ENCODE measurements around the gene HADH. TPM values are rescaled to one million over a fixed set of nuclear protein-coding genes. Genes with fewer than 3 reads are reported as not detected.
A peak's percentile ranks its signal among the peaks of the same experiment; 100 is the strongest.

The HADH gene
- total RNA-seq, 1 donor from 2014 or later, result 42.8 TPM

DNA sequence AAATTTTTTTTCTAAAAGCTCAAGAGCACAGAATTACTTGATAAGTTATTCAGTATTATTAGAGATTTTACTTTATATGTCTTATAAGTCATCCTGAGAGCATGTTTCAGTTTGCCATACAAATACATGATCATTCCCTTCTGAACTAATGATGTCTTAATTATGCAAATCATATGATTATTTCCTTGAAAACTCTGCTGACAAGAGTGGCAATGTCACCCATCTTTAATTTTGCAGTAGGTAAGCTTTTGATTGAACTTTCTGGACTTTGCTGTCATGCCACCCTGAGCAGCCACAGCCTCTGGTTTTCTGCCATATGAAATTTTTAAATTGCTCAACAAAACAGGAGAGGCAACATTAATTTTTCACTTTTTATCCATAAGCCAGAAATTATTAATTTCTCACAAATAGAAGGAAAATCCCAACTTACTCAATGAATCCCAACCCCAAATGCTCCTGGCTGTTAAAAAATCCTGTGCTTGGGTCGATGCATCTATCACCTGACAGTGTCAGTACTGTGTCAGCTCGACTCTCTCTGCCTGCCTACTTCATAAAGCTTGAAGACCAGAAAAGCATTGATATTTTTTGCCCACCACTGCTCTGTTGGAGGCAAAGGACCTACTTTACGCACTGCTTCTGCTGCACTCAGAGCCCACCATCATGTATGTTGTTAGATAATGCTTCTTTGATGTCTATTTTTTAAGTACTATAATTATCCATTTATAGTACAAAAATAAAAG is 11.6 kb upstream of the HADH start:
- no peaks in the 10 kb centered on the region for H3K36me3 Mint-ChIP-seq (ENCODE audit: low read depth)
- intact Hi-C loops (cut with micrococcal nuclease), result no loop called here
- H3K27ac Mint-ChIP-seq, result no peak overlapping the region
- no peak for DNase-seq (ENCODE audit: low spot score)
- H3K27me3 Mint-ChIP-seq (ENCODE audit: low read depth), result peaks cover 2% of the 10 kb centered on the region
- H3K9me3 Mint-ChIP-seq, result peaks cover 23% of the 10 kb centered on the region
- H3K4me3 Mint-ChIP-seq (ENCODE audit: low read depth), result no peak overlapping the region
- no peaks in the 10 kb centered on the region for H3K4me1 Mint-ChIP-seq (ENCODE audit: low read depth)

DNA sequence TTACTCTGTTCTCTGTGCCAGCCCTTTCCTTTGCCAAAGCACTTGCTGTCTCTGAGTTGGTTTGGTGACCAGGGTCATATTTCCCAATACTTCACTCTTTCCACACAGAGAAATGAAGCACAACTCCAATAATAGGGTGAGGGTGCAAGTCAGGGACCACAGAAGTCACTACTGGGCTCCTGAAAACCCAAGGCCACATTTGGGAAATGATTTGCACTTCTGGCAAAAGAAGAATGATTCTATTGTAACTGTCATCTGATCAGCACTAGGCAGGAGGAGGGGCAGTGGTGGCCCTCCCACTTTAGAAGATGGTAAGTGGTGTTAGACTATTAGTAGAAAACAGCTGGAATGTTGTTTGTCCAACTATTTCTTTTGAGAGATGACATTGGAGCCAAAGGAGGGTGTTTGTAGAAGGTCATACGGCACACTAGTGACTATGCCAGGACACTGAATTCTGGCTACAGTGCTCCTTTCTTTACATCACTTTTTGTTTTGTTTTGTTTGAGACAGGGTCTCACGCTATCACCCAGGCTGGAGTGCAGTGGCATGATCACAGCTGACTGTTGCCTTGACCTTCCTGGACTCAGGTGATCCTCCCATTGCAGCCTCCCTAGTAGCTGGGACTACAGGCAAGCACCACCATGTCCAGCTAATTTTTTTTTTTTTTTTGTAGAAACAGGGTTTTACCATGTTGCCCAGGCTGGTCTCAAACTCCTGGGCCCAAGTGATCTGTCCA is 10.8 kb upstream of the HADH start:
- DNase-seq (ENCODE audit: low spot score), result no peak
- no peak overlapping the region for H3K27ac Mint-ChIP-seq
- H3K9me3 Mint-ChIP-seq, result peaks cover 23% of the 10 kb centered on the region
- peaks cover 2% of the 10 kb centered on the region for H3K27me3 Mint-ChIP-seq (ENCODE audit: low read depth)
- H3K4me1 Mint-ChIP-seq (ENCODE audit: low read depth), result no peaks in the 10 kb centered on the region
- H3K4me3 Mint-ChIP-seq (ENCODE audit: low read depth), result no peak overlapping the region
- intact Hi-C loops (cut with micrococcal nuclease), result no loop called here
- no peaks in the 10 kb centered on the region for H3K36me3 Mint-ChIP-seq (ENCODE audit: low read depth)

DNA sequence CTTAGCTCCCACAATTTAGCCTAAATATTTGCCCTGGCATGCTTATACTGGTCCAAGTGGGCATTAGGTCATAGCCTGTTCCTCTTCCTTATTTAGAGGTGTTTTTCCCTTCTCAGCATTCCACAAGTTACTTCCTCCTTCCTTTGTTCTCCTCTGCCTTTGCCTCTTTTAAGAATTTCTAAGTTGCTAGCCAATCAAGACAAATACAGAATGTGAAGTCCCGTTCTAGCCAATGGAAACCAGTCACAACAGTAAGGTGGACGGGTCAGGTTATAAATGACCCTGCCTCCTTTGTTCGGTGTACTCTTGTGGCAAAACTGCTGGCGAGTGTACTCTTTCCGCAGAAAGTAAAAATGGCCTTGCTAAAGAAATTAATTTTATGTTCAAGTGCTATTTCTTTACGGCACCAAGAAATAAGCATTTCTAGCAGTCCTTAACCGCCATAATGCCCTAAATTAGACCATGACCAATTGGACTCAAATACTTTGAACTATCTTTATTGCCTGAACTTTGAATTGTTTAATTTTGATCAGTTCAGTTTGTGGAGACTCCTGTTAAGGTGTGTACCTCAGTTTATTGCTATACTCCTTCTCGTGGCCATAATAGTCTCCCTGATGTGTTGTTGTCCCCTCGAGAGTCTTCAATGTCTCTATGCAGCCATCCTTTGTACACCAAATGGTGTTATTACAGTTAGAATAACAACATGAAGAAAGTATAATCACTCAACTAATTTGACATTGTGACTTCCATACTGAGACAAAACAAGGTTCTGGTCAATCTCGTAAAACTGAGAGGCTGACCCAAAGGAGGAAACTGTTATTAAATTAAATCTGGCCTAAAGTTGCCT is 1.6 kb upstream of the HADH start:
- intact Hi-C loops (cut with micrococcal nuclease), result loop anchor here (2.0 to 5.0 kb wide), 2 partner anchors 56 to 179 kb away; partner anchors contain the start of gene CYP2U1
- Mint-ChIP-seq H3K4me1 (ENCODE audit: low read depth) (peaks cover 25% of the 10 kb centered on the region), H3K27ac (no peak overlapping the region)

DNA sequence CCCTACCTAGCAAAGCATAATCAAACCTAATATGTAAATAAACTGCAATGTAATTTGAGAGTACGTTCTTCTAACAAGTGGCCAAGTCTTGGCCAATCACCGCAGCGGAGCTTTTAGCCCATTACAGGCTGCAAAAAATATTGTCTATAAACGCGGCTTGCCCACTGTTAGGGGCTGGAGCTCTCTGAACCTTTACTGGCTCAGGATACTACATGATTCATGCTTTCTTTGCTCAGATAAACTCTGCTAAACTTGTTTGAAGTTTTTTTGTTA is 990 bp upstream of the HADH start:
- H3K27ac Mint-ChIP-seq, result no peak overlapping the region
- no peak overlapping the region for H3K4me3 Mint-ChIP-seq (ENCODE audit: low read depth)
- intact Hi-C loops (cut with micrococcal nuclease), result loop anchor here (1.0 to 5.0 kb wide), 3 partner anchors 56 to 268 kb away; partner anchors contain the start of genes CYP2U1 and PAPSS1
- H3K9me3 Mint-ChIP-seq, result no peaks in the 10 kb centered on the region
- DNase-seq (ENCODE audit: low spot score), result no peak
- H3K27me3 Mint-ChIP-seq (ENCODE audit: low read depth), result no peaks in the 10 kb centered on the region
- H3K4me1 Mint-ChIP-seq (ENCODE audit: low read depth), result peaks cover 28% of the 10 kb centered on the region
- H3K36me3 Mint-ChIP-seq (ENCODE audit: low read depth), result peaks cover 10% of the 10 kb centered on the region

More for the DNA sequence above, 1.6 kb upstream of the HADH start:
- H3K36me3 Mint-ChIP-seq (ENCODE audit: low read depth), result peaks cover 8% of the 10 kb centered on the region
- H3K9me3 Mint-ChIP-seq, result no peaks in the 10 kb centered on the region
- DNase-seq (ENCODE audit: low spot score), result no peak
- no peak overlapping the region for H3K4me3 Mint-ChIP-seq (ENCODE audit: low read depth)
- no peaks in the 10 kb centered on the region for H3K27me3 Mint-ChIP-seq (ENCODE audit: low read depth)

DNA sequence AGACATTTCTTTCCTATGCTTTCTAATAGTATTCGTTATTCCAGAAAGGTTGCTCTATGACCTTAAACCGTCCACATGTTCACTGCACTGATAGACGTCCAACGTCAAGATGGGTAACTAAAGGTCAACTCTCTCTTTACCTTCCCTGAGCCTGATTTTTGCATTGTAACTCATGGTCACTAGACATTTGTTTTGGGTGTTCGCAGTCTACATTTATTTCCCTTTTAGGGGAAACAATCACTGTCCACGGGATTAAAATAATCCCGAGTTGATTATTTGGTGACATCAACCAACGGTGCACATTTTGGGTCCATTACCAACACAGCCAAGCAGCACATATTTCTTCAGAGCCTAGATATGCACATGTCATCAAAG is 540 bp upstream of the HADH start:
- Mint-ChIP-seq H3K27ac (peak overlapping the region; percentile 86), H3K27me3 (ENCODE audit: low read depth) (no peaks in the 10 kb centered on the region), H3K9me3 (no peaks in the 10 kb centered on the region), H3K4me3 (ENCODE audit: low read depth) (peak overlapping the region; percentile 95), H3K4me1 (ENCODE audit: low read depth) (peaks cover 30% of the 10 kb centered on the region), H3K36me3 (ENCODE audit: low read depth) (peaks cover 10% of the 10 kb centered on the region)
- no peak for DNase-seq (ENCODE audit: low spot score)
- intact Hi-C loops (cut with micrococcal nuclease), result loop anchor here (1.0 to 5.0 kb wide), 3 partner anchors 57 to 269 kb away; partner anchors contain the start of genes CYP2U1 and PAPSS1

DNA sequence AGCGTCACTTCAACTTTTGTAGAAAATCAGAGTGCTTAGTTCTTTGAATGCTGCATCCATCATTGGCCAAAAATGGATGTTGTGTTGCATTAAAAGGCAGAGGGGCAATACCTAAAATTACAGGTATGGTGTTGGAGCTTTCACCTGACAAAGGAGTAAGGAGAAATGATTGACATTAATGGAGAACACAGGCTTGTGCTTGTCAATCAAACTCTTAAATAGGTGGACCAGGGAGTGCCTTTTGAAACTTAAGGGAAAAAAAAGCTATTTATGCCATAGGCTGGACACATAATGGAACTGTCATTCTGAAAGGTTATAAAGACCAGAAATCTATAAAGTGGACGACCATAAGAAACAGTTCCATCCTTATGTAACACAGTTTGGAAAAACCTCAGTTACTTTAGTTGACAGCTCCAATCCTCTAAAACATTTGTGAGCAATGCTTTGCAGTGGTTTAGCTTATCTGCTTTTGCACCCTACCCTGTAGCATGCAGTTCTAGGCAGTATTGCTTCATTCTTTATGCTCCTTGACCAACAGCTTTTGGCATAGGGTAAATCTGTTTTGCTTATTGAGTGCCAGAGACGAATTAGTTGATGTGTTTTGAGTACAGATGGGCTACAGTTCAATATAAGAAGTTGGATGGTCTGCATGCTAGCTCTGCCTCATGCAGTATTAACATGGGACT is 2.4 kb downstream of the HADH start:
- H3K4me1 Mint-ChIP-seq (ENCODE audit: low read depth), result peaks cover 42% of the 10 kb centered on the region
- intact Hi-C loops (cut with micrococcal nuclease), result no loop called here
- H3K27me3 Mint-ChIP-seq (ENCODE audit: low read depth), result no peaks in the 10 kb centered on the region
- H3K4me3 Mint-ChIP-seq (ENCODE audit: low read depth), result peak overlapping the region; percentile 95
- peaks cover 24% of the 10 kb centered on the region for H3K36me3 Mint-ChIP-seq (ENCODE audit: low read depth)
- H3K27ac Mint-ChIP-seq, result no peak overlapping the region
- no peaks in the 10 kb centered on the region for H3K9me3 Mint-ChIP-seq
- no peak for DNase-seq (ENCODE audit: low spot score)

DNA sequence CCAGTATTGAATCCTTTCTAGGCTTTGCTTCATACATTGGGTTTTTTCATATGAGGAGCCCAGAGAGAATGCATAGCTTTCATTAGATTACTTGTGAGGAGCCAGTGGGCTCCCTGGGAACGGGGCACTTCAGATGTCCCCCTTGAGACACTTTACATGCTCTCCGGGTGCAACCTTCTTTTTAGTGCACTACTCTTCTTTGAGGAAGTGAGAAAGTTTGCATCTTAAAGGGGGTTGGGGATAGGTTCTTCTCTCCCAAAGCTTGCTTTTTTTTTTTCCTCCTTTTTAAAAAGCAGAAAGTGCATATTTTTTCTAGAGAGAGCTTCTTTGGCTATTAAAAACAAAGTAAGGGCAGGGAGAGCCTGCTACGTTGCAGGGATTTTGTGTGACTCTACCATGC is 4.3 kb downstream of the HADH start:
- H3K36me3 Mint-ChIP-seq (ENCODE audit: low read depth), result peaks cover 42% of the 10 kb centered on the region
- H3K4me1 Mint-ChIP-seq (ENCODE audit: low read depth), result peaks cover 48% of the 10 kb centered on the region
- no peaks in the 10 kb centered on the region for H3K27me3 Mint-ChIP-seq (ENCODE audit: low read depth)
- H3K27ac Mint-ChIP-seq, result no peak overlapping the region
- no peak overlapping the region for H3K4me3 Mint-ChIP-seq (ENCODE audit: low read depth)
- no peaks in the 10 kb centered on the region for H3K9me3 Mint-ChIP-seq
- intact Hi-C loops (cut with micrococcal nuclease), result no loop called here
- no peak for DNase-seq (ENCODE audit: low spot score)

DNA sequence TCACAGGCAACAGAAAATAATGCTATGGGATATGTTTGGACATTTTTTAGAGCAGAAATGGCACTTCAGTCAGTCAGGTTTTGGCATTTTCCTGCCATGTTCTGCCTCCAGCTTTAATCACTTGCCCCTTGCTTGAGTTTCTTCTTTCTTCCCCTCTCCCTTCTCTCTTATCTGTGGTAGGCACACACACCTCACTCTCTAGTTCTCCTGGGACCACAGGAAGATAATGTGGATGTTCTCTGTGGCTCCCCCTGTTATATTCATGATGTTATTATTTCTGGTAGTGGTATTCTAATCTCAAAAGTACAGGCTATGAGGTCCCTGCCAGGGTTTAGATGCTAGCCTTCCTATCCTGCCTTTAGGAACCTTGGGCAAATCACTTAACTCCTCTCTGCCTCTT is 5.2 kb downstream of the HADH start:
- intact Hi-C loops (cut with micrococcal nuclease), result no loop called here

DNA sequence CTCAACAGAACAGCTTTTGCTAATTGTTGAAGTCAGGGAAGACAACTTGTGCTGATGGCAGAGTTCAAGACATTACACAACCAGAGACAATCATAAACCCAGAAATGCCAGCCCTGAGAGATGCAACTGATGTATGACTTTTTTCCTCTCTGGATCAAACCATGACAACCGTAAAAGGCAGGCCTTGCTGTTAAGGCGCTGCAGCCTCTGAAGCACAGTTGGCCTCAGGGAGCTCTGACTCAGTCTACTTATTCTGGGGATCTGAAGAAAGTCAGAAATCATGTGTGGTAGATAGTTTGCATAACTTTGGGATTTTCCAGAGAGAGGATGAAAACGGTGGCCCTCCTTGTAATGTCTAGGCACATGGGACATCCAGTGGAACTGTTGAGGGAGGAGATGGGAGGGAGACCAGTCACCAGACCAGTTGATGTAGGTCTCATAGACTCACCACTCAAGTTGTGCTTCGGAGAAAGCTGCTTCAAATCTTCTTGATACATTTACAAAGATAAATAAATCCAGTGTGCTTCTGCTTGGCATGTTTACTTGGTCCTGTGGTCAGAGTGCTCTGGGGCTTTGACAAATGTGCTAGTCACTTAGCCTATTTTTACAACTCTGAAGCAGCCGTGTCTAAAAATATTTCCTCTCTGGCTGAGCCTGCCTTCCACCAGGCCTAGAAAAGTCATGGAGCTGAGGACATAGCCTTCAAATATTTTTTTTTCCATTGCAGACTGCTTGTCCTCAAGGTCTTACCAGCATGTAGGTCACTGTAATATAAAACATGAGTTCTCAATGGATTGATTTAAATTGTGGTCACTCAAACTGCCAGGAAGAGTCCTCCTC is 7.5 kb downstream of the HADH start:
- Mint-ChIP-seq H3K36me3 (ENCODE audit: low read depth) (peaks cover 61% of the 10 kb centered on the region), H3K4me1 (ENCODE audit: low read depth) (peaks cover 52% of the 10 kb centered on the region), H3K27ac (no peak overlapping the region), H3K4me3 (ENCODE audit: low read depth) (no peak overlapping the region), H3K9me3 (no peaks in the 10 kb centered on the region), H3K27me3 (ENCODE audit: low read depth) (no peaks in the 10 kb centered on the region)
- DNase-seq (ENCODE audit: low spot score), result no peak
- intact Hi-C loops (cut with micrococcal nuclease), result no loop called here

More for the DNA sequence above, 5.2 kb downstream of the HADH start:
- H3K4me3 Mint-ChIP-seq (ENCODE audit: low read depth), result no peak overlapping the region
- no peak for DNase-seq (ENCODE audit: low spot score)
- no peaks in the 10 kb centered on the region for H3K9me3 Mint-ChIP-seq
- H3K4me1 Mint-ChIP-seq (ENCODE audit: low read depth), result peaks cover 51% of the 10 kb centered on the region
- no peaks in the 10 kb centered on the region for H3K27me3 Mint-ChIP-seq (ENCODE audit: low read depth)
- peaks cover 51% of the 10 kb centered on the region for H3K36me3 Mint-ChIP-seq (ENCODE audit: low read depth)
- no peak overlapping the region for H3K27ac Mint-ChIP-seq

DNA sequence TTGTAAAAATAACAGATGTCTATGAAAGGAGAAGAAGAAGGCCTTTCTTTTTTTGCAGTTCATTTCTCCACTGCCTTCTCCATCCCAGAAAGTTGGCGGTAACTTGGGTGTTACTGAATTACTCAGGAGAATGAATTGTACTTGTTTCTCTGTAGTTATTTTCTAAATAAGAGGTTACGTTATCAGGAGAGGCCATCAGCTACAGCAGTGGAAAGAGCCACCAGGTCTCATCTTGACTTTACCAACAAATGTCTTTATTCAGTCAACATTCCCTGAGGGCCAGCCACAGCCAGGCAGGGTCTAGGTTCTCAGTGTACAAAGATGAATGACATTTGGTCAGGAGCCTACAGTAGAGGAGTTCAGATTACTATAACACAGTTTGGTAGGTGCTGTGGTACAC is 8.1 kb downstream of the HADH start:
- Mint-ChIP-seq H3K27me3 (ENCODE audit: low read depth) (no peaks in the 10 kb centered on the region), H3K4me3 (ENCODE audit: low read depth) (no peak overlapping the region), H3K27ac (no peak overlapping the region), H3K36me3 (ENCODE audit: low read depth) (peaks cover 66% of the 10 kb centered on the region), H3K4me1 (ENCODE audit: low read depth) (peaks cover 47% of the 10 kb centered on the region), H3K9me3 (no peaks in the 10 kb centered on the region)
- intact Hi-C loops (cut with micrococcal nuclease), result no loop called here
- DNase-seq (ENCODE audit: low spot score), result no peak

DNA sequence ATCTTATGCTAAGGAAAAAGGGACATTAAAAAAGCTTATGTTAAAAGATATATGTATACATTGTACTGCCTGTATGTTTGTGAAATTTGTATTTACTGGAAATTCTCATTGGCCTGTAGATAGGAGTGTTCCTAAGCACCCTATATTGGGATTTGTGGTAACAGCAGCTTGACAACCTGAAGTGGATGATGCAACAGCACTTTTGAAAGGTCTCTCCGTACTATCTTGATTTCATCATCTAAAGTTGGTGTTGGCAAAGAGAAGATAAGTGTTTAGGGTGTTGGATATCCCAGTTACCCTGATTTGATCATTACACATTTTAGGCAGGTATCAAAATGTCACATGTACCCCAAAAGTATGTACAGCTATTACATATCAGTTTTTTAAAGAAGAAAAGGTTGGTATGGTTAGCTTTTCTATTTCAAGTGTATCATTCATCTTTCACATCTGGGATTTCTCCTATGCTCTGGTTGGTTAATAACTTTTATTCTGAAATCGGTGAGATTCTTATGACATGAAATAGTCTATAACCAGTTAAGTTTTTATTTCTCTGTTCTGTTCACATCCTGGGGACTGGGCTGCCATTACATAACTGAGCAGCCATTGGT is 10.3 kb downstream of the HADH start:
- intact Hi-C loops (cut with micrococcal nuclease), result no loop called here
- H3K27ac Mint-ChIP-seq, result no peak overlapping the region
- no peaks in the 10 kb centered on the region for H3K27me3 Mint-ChIP-seq (ENCODE audit: low read depth)
- DNase-seq (ENCODE audit: low spot score), result no peak
- H3K9me3 Mint-ChIP-seq, result no peaks in the 10 kb centered on the region
- H3K36me3 Mint-ChIP-seq (ENCODE audit: low read depth), result peaks cover 73% of the 10 kb centered on the region
- H3K4me3 Mint-ChIP-seq (ENCODE audit: low read depth), result no peak overlapping the region
- H3K4me1 Mint-ChIP-seq (ENCODE audit: low read depth), result peaks cover 44% of the 10 kb centered on the region
